T1000 (cell line): ENCODE data around the gene LILRB4.
"Not testable (repeated sequence)": the region's sequence is repeated elsewhere in the genome, so short reads cannot be mapped to it uniquely, and the experiment has no call there.

ENCODE experiments used
- DNase-seq: peaks from one replicate; lab custom pipeline; 2025; ENCODE audit warnings: mixed read lengths; lab: John Stamatoyannopoulos, UW

The LILRB4 gene

GRCh38 chr19:54650108-54650655 lies 12.6 kb upstream of the LILRB4 start:
- no peak for DNase-seq

- no peak for DNase-seq
Measured at GRCh38 chr19:54653181-54653809, 9.5 kb upstream of the LILRB4 start.

- DNase-seq = no peak
Measured at GRCh38 chr19:54654447-54655321, 8.1 kb upstream of the LILRB4 start.

GRCh38 chr19:54659300-54659699 lies 3.5 kb upstream of the LILRB4 start:
- DNase-seq = no peak

GRCh38 chr19:54660306-54660705 lies 2.5 kb upstream of the LILRB4 start:
- DNase-seq = no peak

- DNase-seq = no peak
Measured at GRCh38 chr19:54660964-54661363, 1.8 kb upstream of the LILRB4 start.

- DNase-seq = no peak
Measured at GRCh38 chr19:54661846-54662481, 821 bp upstream of the LILRB4 start.

GRCh38 chr19:54665530-54665929 lies 2.7 kb downstream of the LILRB4 start:
- DNase-seq = no peak

GRCh38 chr19:54667217-54667616 lies 4.4 kb downstream of the LILRB4 start:
- no peak for DNase-seq

- DNase-seq = no peak
Measured at GRCh38 chr19:54668353-54668752, 5.6 kb downstream of the LILRB4 start.

GRCh38 chr19:54670576-54671357 lies 8.0 kb downstream of the LILRB4 start:
- DNase-seq = no peak

GRCh38 chr19:54673222-54673621 lies 10.4 kb downstream of the LILRB4 start:
- no peak for DNase-seq

GRCh38 chr19:54674021-54674617 lies 11.3 kb downstream of the LILRB4 start:
- DNase-seq = no peak

- not testable (repeated sequence) for DNase-seq
Measured at GRCh38 chr19:54676210-54676834, 13.5 kb downstream of the LILRB4 start.

- no peak for DNase-seq
Measured at GRCh38 chr19:54677217-54677616, 14.4 kb downstream of the LILRB4 start.

- not testable (repeated sequence) for DNase-seq
Measured at GRCh38 chr19:54681596-54681995, 18.8 kb downstream of the LILRB4 start.

GRCh38 chr19:54682306-54682856 lies 19.6 kb downstream of the LILRB4 start:
- no peak for DNase-seq

- DNase-seq = no peak
Measured at GRCh38 chr19:54684527-54684926, 21.7 kb downstream of the LILRB4 start.

GRCh38 chr19:54691582-54692297 lies 29.0 kb downstream of the LILRB4 start:
- no peak for DNase-seq

GRCh38 chr19:54692298-54692615 lies 29.5 kb downstream of the LILRB4 start:
- no peak for DNase-seq
